ENCODE results near the gene HDAC9. TPM values are rescaled to one million over a fixed set of nuclear protein-coding genes. Genes with fewer than 3 reads are reported as not detected.

Gene HDAC9
- total RNA-seq, 1 experiment from 2014 or later, result 4.3 TPM

- no peak for DNase-seq (ENCODE audit: low read depth, low spot score)
These were observed 772 bp downstream of the HDAC9 start for GRCh38 chr7:18496341-18496700.

DNA sequence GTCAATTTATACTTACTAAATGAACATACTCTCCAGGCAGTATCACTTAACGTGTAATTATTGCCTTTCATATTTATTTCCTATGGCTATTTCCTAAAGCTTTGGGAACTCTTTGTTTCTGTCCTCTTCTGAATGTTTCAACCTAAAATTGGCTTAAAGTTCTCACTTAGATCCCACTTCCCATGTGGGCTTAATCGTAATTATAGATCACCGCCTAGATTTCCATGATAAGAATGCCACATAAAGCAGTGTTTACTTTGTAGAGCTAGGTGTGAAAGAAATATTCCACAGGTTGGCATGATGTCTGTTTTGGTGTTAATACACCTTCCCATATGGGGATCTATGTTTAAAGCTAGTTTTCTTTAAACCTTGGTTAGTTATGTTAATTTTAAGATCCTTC is 1.5 kb downstream of the HDAC9 start:
- no peak for ATAC-seq
- H3K9ac ChIP-seq (ENCODE audit: low read length), result no peak overlapping the region
- no peak for DNase-seq (ENCODE audit: low read depth, low spot score)
- H3K4me2 ChIP-seq (ENCODE audit: low read length), result no peak overlapping the region
- H3K4me1 ChIP-seq (ENCODE audit: control insufficient read depth in 1 of 2, insufficient read depth in 2 of 2, low read length in 2 of 2), result no peaks in the 10 kb centered on the region
- H3K36me3 ChIP-seq (ENCODE audit: control insufficient read depth in 1 of 2, insufficient read depth in 2 of 2, low read length in 2 of 2), result no peaks in the 10 kb centered on the region
- H2AFZ ChIP-seq (ENCODE audit: low read depth, low read length, poor library complexity, severe bottlenecking), result no peak overlapping the region
- H3K4me3 ChIP-seq (replicated peaks in 1 of 2; ENCODE audit: low read depth in 1 of 2, low read length in 2 of 2), result no peak overlapping the region
- intact Hi-C loops (cut with micrococcal nuclease), result no loop called here
- H3K27me3 ChIP-seq (ENCODE audit: insufficient read depth, low read length), result no peaks in the 10 kb centered on the region
- CTCF ChIA-PET, result interaction anchor here (1.1 kb wide), 1 partner anchor 139 kb away, joined by 3 read pairs; no protein-coding TSS in a partner anchor
- RAD21 ChIA-PET (ENCODE audit: low non-redundant PET in 1 of 2, low total read pairs in 2 of 2, uncharacterized antibody in 2 of 2, unreplicated experiment in 2 of 2), result no interaction called here
- no peaks in the 10 kb centered on the region for H4K20me1 ChIP-seq (ENCODE audit: insufficient read depth)
- no peaks in the 10 kb centered on the region for H3K79me2 ChIP-seq (ENCODE audit: insufficient read depth, low read length)
- no TSS peak for BruUV-seq (replicated peaks)
- TF ChIP-seq, protein P1, sequence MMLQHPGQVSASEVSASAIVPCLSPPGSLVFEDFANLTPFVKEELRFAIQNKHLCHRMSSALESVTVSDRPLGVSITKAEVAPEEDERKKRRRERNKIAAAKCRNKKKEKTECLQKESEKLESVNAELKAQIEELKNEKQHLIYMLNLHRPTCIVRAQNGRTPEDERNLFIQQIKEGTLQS (IDR thresholded peaks at IDR 0.05), result no peak
- TF ChIP-seq POLR2AphosphoS5 (IDR thresholded peaks at IDR 0.05; ENCODE audit: low read depth, low read length) (no peak), REST (IDR thresholded peaks at IDR 0.05; ENCODE audit: low read depth) (no peak), EZH2phosphoT487 (IDR thresholded peaks at IDR 0.05; ENCODE audit: borderline replicate concordance) (no peak), FOSL1 (IDR thresholded peaks at IDR 0.05; ENCODE audit: low read depth) (no peak), ZFX (IDR thresholded peaks at IDR 0.05) (no peak), SIN3A (IDR thresholded peaks at IDR 0.05; ENCODE audit: low read depth) (no peak), TCF7L2 (IDR thresholded peaks at IDR 0.05; ENCODE audit: borderline replicate concordance, extremely low read depth, insufficient read depth, insufficient read length) (no peak), EGR1 (IDR thresholded peaks at IDR 0.05; ENCODE audit: low read depth) (no peak), YY1 (IDR thresholded peaks at IDR 0.05; ENCODE audit: extremely low read depth, insufficient replicate concordance, low read depth, low read length) (no peak), POLR2A (IDR thresholded peaks at IDR 0.05; ENCODE audit: borderline replicate concordance, extremely low read depth, insufficient read depth, insufficient read length) (no peak), ZNF274 (IDR thresholded peaks at IDR 0.05; ENCODE audit: low read depth, low read length) (no peak)
- no peak overlapping the region for H3K27ac ChIP-seq (ENCODE audit: low read depth, low read length)
- POLR2A ChIA-PET, result no interaction called here
- H3K9me3 ChIP-seq (ENCODE audit: control insufficient read depth in 1 of 2, insufficient read depth in 1 of 2, low read depth in 1 of 2, low read length in 2 of 2), result no peaks in the 10 kb centered on the region
- no peaks in the 10 kb centered on the region for H3K9me2 ChIP-seq (ENCODE audit: insufficient read depth)

More at GRCh38 chr7:18496341-18496700, 772 bp downstream of the HDAC9 start:
- Histone ChIP-seq H3K36me3 (ENCODE audit: control insufficient read depth in 1 of 2, insufficient read depth in 2 of 2, low read length in 2 of 2) (no peaks in the 10 kb centered on the region), H3K4me1 (ENCODE audit: control insufficient read depth in 1 of 2, insufficient read depth in 2 of 2, low read length in 2 of 2) (no peaks in the 10 kb centered on the region), H3K27me3 (ENCODE audit: insufficient read depth, low read length) (no peaks in the 10 kb centered on the region), H4K20me1 (ENCODE audit: insufficient read depth) (no peaks in the 10 kb centered on the region), H3K79me2 (ENCODE audit: insufficient read depth, low read length) (no peaks in the 10 kb centered on the region), H2AFZ (ENCODE audit: low read depth, low read length, poor library complexity, severe bottlenecking) (no peak overlapping the region), H3K4me2 (ENCODE audit: low read length) (no peak overlapping the region), H3K9me2 (ENCODE audit: insufficient read depth) (no peaks in the 10 kb centered on the region), H3K4me3 (replicated peaks in 1 of 2; ENCODE audit: low read depth in 1 of 2, low read length in 2 of 2) (no peak overlapping the region), H3K27ac (ENCODE audit: low read depth, low read length) (no peak overlapping the region), H3K9ac (ENCODE audit: low read length) (no peak overlapping the region), H3K9me3 (ENCODE audit: control insufficient read depth in 1 of 2, insufficient read depth in 1 of 2, low read depth in 1 of 2, low read length in 2 of 2) (no peaks in the 10 kb centered on the region)
- no peak for ATAC-seq
- intact Hi-C loops (cut with micrococcal nuclease), result no loop called here
- POLR2A ChIA-PET, result no interaction called here
- RAD21 ChIA-PET (ENCODE audit: low non-redundant PET in 1 of 2, low total read pairs in 2 of 2, uncharacterized antibody in 2 of 2, unreplicated experiment in 2 of 2), result no interaction called here
- no peak for TF ChIP-seq SRF (IDR thresholded peaks at IDR 0.05; ENCODE audit: low read depth)
- no peak for TF ChIP-seq SIN3A (IDR thresholded peaks at IDR 0.05; ENCODE audit: low read depth)
- no peak for TF ChIP-seq ZFX (IDR thresholded peaks at IDR 0.05)
- TF ChIP-seq SP1 (IDR thresholded peaks at IDR 0.05; ENCODE audit: low read depth), result no peak
- TF ChIP-seq EZH2 (IDR thresholded peaks at IDR 0.05), result no peak
- no peak for TF ChIP-seq POLR2AphosphoS5 (IDR thresholded peaks at IDR 0.05; ENCODE audit: low read depth, low read length)
- TF ChIP-seq MAX (IDR thresholded peaks at IDR 0.05), result no peak
- TF ChIP-seq CEBPB (IDR thresholded peaks at IDR 0.05; ENCODE audit: low read depth), result no peak
- TF ChIP-seq, protein P1 (IDR thresholded peaks at IDR 0.05), result no peak
- CTCF ChIA-PET, result no interaction called here
- BruUV-seq (replicated peaks), result no TSS peak
